Measurements from ENCODE around the gene ZAR1L.
A peak's percentile ranks its signal among the peaks of the same experiment; 100 is the strongest.

Gene ZAR1L

GRCh38 chr13:32314271-32315237, 609 bp downstream of the ZAR1L start:
- no peak for TF ChIP-seq CTCF (IDR thresholded peaks at IDR 0.05)
- Histone ChIP-seq H3K4me2 (ENCODE audit: low read length) (peak overlapping the region; percentile 95), H3K36me3 (ENCODE audit: control insufficient read depth, insufficient read depth, low read length) (no peaks in the 10 kb centered on the region), H2AFZ (peak overlapping the region; percentile 100), H3K79me2 (no peaks in the 10 kb centered on the region), H3K9me3 (ENCODE audit: control insufficient read depth, low read length) (no peaks in the 10 kb centered on the region), H3K9ac (no peak overlapping the region), H3K27ac (peak overlapping the region; percentile 79), H3K4me3 (ENCODE audit: low read depth, low read length) (peak overlapping the region; percentile 79), H3K27me3 (ENCODE audit: control insufficient read depth, insufficient read depth, low read length) (no peaks in the 10 kb centered on the region), H3K4me1 (no peaks in the 10 kb centered on the region)

- TF ChIP-seq CTCF (IDR thresholded peaks at IDR 0.05): no peak
- Histone ChIP-seq H3K4me2 (ENCODE audit: low read length) (no peak overlapping the region), H3K4me3 (ENCODE audit: low read depth, low read length) (no peak overlapping the region), H3K4me1 (no peaks in the 10 kb centered on the region), H2AFZ (no peak overlapping the region), H3K9me3 (ENCODE audit: control insufficient read depth, low read length) (no peaks in the 10 kb centered on the region), H3K27me3 (ENCODE audit: control insufficient read depth, insufficient read depth, low read length) (no peaks in the 10 kb centered on the region), H3K79me2 (no peaks in the 10 kb centered on the region), H3K27ac (no peak overlapping the region), H3K36me3 (ENCODE audit: control insufficient read depth, insufficient read depth, low read length) (no peaks in the 10 kb centered on the region), H3K9ac (no peak overlapping the region)
These were observed 3.8 kb downstream of the ZAR1L start for GRCh38 chr13:32311188-32311897.

GRCh38 chr13:32310134-32310706, 4.9 kb downstream of the ZAR1L start:
- Histone ChIP-seq H3K9me3 (ENCODE audit: control insufficient read depth, low read length) (no peaks in the 10 kb centered on the region), H3K27ac (no peak overlapping the region), H3K36me3 (ENCODE audit: control insufficient read depth, insufficient read depth, low read length) (no peaks in the 10 kb centered on the region), H3K79me2 (no peaks in the 10 kb centered on the region), H2AFZ (peak overlapping the region; percentile 64), H3K4me1 (no peaks in the 10 kb centered on the region), H3K9ac (no peak overlapping the region), H3K27me3 (ENCODE audit: control insufficient read depth, insufficient read depth, low read length) (no peaks in the 10 kb centered on the region), H3K4me3 (ENCODE audit: low read depth, low read length) (no peak overlapping the region), H3K4me2 (ENCODE audit: low read length) (peak overlapping the region; percentile 36)
- peak; percentile 49 for TF ChIP-seq CTCF (IDR thresholded peaks at IDR 0.05)

GRCh38 chr13:32309312-32310133, 5.6 kb downstream of the ZAR1L start:
- H3K4me1 ChIP-seq: no peaks in the 10 kb centered on the region

More at GRCh38 chr13:32309312-32310133, 5.6 kb downstream of the ZAR1L start:
- Histone ChIP-seq H3K4me2 (ENCODE audit: low read length) (peak overlapping the region; percentile 36), H3K27me3 (ENCODE audit: control insufficient read depth, insufficient read depth, low read length) (no peaks in the 10 kb centered on the region), H3K4me3 (ENCODE audit: low read depth, low read length) (no peak overlapping the region), H3K79me2 (no peaks in the 10 kb centered on the region), H3K9ac (no peak overlapping the region), H3K36me3 (ENCODE audit: control insufficient read depth, insufficient read depth, low read length) (no peaks in the 10 kb centered on the region), H3K9me3 (ENCODE audit: control insufficient read depth, low read length) (no peaks in the 10 kb centered on the region), H3K27ac (no peak overlapping the region), H2AFZ (peak overlapping the region; percentile 64)
- no peak for TF ChIP-seq CTCF (IDR thresholded peaks at IDR 0.05)

All from parathyroid adenoma (tissue), 2 donors.